Stimulated activated CD4-positive, alpha-beta T cell treated with anti-CD3 and anti-CD28 coated beads, Interleukin-1b, Interleukin-23, amount 100 ng/mL, for 1 hour (primary cell): ENCODE data around the gene MOCOS.

Experiments used
- DNase-seq, 2 donors: peaks; one replicate each; pipeline ENCODE4 v3.0.0-alpha.2; 2020; ENCODE audit warnings: low read depth in 2 of 2

MOCOS gene

DNA sequence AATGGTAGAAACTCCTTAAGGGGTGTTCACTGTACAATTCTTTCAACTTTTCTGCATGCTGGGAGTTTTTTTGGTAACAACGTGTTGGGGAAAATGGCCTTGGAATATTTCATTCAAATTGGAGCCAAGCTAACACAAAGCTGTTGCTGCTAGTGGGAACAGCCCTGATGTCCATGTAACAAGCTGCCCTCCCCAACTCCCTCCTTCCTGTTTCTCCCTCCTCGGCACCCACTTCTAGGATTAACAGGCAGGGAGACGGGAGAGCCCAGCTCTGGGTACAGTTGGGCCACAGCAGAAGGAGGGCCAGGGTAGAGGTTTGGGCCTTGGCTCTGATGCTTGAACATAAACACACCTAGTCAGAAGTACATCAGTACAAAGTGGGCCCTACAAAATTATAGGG lies 9.4 kb upstream of the MOCOS start:
- no peak for DNase-seq

DNA sequence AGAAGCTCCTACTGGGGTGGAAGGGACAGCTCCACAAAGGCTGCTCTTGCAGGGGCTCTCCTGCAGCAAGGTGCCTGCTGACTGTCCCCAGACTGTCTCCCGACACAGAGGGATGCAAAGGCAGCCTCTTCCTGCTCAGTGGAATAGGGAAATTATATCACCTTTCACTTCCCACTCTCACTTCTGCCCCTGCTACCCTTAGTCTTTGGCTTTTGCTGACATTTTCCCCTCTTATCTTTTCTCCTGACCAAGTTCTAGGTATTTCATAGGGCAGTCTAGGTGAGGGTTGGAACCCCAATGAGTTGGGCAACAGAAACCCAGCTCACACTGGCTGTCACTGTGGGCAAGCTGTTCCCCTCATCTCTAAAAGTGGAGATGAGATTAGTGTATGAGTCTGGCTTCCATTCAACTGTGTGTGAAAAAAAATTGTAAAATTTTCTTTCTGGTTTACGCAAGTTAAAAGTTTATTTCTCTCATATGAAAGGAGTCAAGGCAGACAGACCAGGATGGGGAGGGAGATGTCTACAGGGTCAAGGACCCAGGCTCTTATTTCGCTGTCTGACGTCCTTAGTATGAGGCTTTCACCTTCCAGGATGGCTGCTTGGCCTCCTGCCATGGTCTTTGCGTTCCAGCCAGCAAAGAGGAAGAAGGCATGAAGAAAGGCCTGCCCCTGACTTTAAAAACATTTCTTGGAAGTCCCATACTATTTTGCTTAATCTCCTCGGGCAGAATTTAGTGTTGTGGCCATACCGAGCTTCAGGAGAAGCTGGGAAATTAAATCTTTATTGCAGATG lies 7.5 kb upstream of the MOCOS start:
- no peak for DNase-seq

DNA sequence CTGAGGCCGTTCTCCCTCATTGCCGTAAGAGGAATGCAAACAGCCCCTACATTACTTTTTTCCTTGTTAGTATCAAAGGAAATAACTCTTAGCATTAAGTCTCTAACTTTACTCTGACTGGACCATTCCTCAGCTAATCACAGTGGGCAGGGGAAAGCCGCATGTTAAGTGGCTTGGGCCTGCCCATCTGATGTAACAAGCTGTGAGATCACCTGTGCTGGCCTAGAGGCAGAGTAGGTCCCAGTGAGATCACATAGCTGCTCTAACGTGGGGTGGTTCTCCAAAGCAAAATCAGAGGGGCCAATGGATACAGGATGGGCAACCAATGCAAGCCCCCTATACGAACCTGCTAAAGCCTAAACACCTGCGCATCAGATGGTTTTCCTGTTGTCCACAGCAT lies 5.9 kb upstream of the MOCOS start:
- no peak for DNase-seq

DNA sequence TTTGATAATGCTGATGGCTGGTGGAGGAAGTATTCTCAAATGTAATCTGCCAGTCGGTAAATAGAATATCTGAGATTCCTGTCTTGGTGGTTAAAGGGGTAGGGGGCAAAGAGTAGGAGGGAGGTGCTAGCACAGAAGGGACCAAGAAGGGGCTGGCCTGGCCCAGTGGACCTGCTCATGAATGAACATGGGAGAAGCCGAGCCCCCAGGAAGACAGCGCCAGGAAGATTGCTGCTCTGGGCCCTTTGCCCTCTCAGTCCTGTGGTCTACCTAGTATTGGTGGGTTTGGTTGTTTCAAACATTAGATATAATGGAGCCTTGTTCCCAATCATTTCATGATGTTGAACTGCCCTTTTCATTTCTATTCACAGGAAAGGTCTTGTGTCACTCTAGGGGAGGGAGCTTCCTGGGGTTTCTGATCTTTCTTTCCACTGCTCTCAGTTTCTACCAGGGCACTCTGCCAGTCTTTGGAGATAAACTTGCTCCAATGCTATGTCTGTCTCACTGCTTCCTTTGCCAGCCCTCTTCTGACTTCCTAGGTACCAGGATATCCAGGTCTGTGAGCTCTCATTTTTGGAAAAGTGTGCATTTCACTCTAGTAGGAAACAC lies 5.3 kb upstream of the MOCOS start:
- no peak for DNase-seq

DNA sequence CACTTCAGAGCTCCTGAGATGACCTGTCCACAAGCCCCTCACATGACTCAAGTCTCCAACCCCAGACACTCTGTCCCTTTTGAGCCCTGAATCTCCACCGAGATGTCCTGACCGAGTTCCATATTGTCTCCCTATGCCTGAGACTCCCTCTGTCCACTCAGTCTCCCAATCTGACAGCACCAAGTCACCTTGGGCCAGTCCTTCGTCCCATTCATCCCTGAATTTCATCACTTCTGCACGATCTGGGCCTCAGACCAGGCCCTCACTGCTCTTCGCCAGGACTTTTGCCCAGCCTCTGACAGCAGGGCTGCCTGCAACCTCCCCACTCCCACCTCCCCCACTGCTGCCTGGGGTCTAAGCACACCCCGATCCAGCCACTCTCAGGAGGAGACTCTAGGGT lies 4.3 kb upstream of the MOCOS start:
- no peak for DNase-seq

DNA sequence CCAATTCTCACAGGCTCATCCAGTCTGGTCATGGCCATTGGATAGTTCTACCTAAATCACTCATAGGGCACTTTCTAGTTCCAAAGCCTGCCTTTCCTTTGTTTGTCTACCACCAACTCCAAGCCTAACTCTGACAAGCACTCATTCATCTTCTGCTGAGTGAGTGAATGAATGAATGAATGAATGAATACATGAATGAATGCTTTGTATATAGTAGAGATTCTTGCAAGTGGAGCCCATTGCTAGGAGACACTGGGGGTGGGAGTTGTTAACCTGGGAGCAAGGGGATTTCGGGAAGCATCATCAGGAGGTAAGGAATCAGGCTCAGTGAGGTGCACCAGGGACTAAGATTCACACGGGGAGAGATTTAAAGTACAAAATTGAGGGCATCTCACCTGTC lies 3.3 kb upstream of the MOCOS start:
- no peak for DNase-seq

DNA sequence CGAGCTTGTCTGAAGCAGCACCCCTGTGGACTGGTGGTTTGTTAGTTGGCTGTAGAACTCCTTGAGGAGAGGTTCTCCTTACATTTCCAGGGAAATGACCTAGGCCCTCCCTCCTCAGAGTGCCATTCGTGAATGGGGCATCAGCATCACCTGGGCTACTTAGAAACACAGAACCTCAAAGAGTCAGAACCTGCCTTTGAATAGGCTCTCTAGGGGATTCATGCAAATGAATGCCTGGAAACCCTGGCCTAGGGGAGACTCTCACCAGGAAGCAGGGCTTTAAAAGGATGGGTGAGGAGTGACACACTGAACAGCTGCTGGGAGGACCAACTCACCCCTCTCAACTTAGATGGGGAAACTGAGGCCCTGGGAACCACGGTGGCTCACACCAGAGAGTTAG lies 2.1 kb upstream of the MOCOS start:
- DNase-seq = no peak

DNA sequence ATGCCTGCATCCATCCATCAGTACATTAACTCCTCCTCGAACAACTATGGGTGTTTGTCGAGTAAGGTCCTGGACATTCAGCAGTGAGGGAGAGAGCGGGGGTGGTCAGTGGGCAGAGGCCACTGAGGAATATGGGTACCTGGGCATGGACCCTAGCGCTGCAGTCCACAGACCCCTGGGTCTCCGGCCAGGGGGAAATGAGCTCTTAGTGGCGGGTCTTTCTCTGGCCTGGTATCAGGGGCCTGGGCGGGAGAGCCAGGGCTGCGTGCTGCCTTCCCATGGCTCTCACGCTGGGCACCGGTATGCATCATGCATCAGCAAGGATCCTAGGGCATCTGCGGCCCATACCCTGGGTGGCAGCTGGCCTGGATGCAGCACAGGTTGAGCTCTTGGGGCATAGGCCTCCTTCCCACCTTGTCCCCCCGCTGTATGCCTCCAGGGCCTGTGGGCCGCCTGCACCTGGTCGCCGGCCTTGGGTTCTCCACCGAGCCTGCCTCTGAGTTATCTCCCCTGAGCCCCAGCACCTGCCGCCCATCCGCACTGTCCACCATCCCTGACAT lies 1.3 kb upstream of the MOCOS start:
- DNase-seq = no peak

DNA sequence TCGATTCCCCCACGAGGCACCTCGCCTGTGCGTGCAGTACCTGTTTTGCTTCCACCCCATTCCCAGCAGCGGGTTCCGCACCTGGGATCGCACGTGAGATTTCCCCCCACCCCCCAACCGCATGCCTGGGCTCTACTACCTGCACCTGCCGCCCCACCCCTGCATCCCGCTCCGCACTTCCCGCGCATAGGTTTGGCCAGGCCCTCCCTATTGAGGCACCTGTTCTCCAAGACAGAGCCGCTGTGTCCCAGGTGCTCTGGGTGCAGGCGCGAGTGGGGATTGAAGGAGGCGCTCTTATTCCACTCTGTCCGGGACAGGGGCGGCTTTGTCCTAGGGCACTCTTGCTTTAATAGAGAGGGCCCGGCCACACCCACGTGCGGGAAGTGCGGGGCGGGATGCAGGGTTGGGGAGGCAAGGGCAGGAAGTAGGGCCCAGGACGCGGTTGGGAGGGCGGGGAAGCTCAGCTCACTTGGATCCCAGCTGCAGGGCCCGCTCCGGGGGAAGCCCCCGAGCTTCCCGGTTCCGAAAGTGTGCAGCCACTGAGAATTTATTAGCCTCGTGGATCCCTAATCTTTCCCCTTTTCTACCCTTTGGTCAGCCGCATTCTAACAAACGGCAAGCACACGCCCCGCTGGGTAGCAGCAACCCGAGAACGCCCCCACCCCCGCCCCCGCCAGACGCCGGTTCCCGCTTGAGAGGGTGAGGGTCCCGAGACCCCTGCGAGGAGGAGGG lies 670 bp upstream of the MOCOS start:
- no peak for DNase-seq

DNA sequence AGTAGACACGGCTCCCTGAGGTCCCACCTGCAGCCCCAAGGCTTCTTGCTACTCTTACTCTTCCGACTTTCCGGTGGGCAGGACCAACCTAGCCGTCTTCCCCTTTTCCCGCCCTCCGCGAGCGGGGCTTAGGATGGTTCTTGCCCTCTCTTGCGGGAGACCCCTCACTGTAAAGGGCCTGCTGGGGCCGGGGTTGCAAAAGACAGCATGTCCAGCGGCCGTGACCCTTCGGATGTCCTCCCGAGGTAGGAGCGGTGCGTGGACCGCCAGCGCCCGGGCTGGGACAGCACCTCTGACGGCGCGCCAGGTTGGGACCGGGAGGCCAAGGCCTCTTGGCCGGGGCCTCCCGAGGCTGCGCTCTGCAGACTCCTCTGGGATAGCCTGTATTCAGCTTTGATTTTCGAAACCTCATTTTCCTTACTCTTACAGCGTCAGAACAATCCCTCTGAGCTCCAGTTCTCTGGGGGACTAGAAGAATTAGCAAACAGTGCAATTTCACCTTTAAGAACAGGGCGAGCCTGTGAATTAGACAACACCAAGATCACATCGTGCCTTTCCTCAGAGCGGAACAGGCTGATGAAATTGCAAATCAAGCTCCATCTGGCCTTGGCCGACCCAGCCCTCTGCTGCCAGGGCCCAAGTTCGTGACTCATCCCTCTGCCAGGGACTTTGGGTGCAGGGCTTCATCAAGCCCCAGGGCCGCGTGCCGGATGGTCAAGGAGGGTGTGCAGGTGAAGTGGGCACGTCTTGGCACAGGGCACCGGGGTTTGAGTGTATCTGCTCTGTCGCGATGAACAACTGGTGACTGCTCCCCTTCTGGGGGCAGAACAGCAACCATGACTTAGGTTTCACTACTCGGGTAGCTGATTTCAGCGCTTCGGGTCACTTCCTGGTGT lies 777 bp downstream of the MOCOS start:
- no peak for DNase-seq

DNA sequence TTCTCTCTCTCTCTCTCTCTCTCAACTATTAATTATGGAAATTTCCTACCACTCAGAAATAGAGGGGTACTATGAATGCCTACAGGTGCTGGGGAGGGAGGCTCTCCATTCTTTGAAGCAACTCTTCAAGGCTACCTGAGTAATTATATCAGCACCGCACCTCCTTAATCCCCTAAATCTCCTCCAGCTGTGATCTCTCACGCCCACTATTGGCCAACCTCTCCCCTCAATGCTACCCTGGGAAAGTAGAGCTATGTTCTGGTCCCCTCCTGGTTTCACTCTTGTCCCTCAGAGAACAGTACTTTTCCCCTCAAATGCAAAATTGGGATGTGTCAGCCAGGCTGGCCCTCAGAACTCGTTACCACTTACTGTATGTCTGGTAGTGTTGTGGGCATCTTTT lies 1.6 kb downstream of the MOCOS start:
- no peak for DNase-seq

DNA sequence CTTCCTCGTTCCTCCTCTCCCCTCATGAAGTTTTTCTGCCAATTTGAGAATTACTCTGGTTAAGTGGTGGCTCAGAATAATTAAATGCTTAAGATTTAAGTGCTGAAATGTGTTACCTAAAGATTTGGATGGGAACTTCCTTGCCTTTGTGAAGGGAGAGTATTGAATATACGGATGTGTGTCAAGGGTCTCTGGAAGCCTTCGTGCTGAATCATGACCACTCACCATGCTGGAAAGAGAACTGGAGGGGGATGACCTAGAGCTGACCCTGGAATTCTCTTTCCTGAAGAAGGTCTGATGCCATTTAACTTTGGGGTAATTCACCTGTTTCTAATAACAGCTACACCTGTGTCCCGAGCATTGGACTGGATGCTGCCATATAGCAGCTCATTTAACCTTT lies 2.2 kb downstream of the MOCOS start:
- DNase-seq = no peak

DNA sequence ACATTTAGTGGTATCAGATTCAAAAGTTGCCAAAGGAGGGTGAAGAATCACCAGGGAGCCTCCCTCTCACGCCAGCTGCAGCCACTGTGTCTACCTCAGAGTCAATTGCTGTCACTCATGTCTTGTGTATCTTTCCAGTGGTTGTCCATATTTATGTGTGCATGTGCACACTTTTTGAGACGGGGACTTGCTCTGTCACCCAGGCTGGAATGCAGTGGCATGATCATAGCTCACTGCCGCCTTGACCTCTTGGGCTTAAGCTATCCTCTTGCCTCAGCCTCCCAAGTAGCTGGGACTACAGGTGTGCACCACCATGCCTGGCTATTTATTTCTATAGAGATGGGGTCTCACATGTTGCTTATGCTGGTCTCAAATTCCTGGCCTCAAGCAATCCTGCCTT lies 4.0 kb downstream of the MOCOS start:
- DNase-seq = no peak

DNA sequence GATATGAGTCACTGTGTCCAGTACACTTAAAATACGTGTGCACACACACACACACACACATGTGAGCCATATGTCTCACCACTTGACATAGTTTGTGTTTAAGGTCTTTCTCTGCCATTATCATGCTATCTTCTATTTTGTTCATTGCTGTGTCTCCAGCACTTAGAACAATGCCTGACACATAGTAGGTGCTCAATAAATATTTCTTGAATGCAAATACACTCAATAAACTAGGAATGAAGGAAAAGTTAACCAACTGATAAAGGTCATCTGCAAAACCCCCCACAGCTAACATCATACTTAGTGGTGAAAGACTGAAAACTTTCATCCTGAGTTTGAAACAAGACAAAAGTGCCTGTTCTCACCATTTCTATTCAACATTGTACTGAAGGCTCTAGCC lies 4.4 kb downstream of the MOCOS start:
- no peak for DNase-seq

DNA sequence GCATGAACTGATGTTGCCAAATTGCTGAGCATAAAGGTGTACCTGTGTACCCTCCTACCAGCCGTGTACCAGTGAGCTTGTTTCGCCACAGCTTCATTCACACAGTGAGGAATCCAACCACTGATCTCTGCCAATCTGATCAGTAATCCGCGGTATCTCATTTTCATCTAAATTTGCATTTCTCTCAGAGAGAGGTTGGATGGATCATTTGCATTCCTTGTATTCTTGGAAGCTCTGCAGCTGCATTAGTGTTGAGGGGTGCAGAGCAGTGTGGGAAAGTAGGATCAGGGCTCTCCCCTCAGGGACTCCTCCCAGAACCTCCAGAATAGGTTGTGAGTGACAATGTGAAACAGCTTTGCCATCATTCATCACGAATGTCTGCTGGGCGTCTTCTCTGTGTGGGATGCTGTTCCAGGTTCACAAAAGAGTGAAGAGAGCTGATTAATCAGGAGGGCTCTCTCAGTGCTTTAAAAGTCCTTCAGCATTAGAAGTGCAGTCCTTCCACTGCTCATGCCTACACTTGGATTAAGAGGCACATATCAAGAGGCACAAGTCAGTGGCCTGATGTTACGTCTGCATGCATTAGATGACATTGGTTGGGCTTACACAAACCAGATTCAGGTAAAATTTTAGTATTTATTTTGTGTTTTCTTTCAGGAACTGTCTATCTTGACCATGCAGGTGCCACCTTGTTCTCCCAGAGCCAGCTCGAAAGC lies 7.5 kb downstream of the MOCOS start:
- DNase-seq = no peak

DNA sequence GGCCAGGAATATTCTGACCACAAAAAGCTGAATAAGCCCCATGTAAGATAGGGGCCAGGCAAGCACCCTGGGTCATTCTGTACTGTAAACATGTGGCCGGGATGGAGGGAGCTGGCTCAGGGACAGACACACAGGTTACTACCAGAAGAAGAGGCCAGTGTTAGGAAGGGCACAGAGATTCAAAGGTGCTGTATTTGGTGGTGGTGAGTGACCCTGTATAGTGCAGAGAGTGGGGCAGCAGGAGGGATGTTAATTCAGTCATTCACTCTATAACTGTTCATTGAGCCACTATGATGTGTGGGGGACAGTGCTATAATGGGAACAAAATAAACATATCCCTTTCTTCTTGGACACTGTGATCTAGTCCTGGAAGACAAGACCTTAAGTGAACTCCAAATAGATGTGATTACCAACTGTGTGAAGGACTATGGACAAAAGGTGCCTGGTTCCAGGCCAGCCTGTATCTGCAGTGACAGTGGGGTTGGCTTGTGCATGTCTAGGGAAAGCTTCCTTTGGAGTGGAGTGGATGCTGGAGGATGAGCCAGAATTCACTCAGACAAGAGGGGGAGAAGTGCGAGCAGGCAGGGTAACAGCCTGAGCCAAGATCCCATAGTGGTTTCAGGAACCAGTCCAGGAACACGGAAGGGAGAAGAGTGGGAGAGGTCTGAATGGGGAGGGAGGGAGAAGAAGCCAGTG lies 8.3 kb downstream of the MOCOS start:
- no peak for DNase-seq

DNA sequence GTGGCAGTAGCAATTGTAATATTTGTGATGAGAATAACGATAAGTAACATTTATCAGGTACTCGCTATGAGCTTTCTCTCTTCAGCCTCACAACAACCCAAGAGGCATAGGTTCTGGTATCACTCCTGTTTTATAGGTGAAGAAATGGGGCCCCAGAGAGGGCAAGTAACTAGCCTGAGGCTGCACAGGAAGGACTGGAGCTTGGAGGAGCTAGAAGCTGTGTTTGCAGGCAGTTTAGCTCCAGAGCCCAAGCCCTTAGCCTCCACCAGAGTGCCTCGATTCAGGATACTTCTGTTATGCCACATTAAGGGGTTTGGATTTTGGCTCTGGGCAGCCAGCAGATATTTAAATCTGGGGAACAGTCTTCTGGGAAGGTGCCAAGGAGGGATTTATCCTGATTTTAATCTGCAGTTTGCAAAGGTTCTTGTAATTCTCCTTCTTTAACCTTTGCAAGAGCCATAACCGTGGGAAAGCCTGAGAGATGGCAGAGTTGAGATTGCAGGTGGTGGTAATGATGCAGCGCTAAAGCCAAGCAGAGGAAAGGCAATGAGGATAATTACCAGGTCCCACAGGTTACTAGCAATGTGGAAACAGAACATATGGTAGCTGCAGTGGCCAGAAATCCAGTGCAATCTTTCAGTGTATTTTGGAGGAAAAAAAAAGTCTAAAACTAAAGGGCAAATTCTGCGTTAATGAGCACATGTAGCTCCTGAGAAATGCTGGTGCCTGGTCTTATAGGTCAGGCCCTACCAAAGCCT lies 9.1 kb downstream of the MOCOS start:
- DNase-seq = no peak

DNA sequence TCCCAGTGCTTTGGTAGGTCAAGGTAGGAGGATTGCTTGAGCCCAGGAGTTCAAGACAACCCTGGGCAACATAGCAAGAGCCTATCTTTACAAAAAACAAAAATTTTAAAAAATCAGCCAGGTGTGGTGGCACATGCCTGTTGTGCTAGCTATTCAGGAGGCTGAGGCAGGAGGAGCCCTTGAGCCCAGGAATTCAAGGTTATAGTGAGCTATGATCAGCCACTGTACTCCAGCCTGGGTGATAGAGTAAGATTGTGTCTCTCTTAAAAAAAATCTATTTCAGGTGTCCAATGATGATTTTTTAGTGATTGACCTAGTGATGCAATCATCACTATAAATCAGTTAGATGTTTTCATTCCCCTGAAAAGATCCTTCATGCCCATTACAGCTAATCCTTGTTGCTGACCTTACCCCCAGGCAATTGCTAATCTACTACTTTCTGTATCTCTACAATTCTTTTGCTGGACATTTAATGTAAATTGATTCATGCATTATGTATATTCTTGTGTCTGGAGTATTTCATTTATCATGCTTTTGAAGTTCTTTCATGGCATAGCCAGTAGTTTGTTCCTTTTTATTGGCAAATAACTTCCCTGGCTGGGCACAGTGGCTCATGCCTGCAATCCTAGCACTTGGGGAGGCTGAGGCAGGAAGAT lies 10.3 kb downstream of the MOCOS start:
- DNase-seq = no peak

DNA sequence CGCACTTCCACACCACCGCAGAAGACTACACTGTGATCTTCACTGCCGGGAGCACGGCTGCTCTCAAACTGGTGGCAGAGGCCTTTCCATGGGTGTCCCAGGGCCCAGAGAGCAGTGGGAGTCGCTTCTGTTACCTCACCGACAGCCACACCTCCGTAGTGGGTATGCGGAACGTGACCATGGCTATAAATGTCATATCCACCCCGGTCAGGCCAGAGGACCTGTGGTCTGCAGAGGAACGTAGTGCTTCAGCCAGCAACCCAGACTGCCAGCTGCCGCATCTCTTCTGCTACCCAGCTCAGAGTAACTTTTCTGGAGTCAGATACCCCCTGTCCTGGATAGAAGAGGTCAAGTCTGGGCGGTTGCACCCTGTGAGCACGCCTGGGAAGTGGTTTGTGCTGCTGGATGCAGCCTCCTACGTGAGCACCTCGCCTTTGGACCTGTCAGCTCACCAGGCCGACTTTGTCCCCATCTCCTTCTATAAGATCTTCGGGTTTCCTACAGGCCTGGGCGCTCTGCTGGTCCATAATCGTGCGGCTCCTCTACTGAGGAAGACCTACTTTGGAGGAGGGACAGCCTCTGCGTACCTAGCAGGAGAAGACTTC lies 12.5 kb downstream of the MOCOS start:
- DNase-seq = no peak
